Progenitor cell of endocrine pancreas (in vitro differentiated cells): ENCODE measurements around the gene TIGD4. TPM values are rescaled to one million over a fixed set of nuclear protein-coding genes. Genes with fewer than 3 reads are reported as not detected.

Experiments
- DNase-seq: peaks from one replicate; pipeline ENCODE4 v3.0.0; 2021; ENCODE audit warnings: low spot score; ENCODE audit not compliant: unreplicated experiment
- H3K27ac Mint-ChIP-seq: 2 replicates; pipeline ENCODE4 v1.8.0; 2021; ENCODE audit warnings: mild to moderate bottlenecking, moderate library complexity, mixed read lengths
- H3K27me3 Mint-ChIP-seq: 2 replicates; pipeline ENCODE4 v1.8.0; 2021; ENCODE audit warnings: mixed read lengths
- H3K36me3 Mint-ChIP-seq: 2 replicates; pipeline ENCODE4 v1.8.0; 2022; ENCODE audit warnings: mixed read lengths; ENCODE audit not compliant: insufficient read depth
- H3K4me1 Mint-ChIP-seq: 2 replicates; pipeline ENCODE4 v1.8.0; 2021; ENCODE audit warnings: low read depth, mixed read lengths
- H3K4me3 Mint-ChIP-seq: 2 replicates; pipeline ENCODE4 v1.8.0; 2021; ENCODE audit warnings: low read depth, mild to moderate bottlenecking, moderate library complexity, mixed read lengths
- H3K9me3 Mint-ChIP-seq: 2 replicates; pipeline ENCODE4 v1.8.0; 2021; ENCODE audit warnings: low read depth, mixed read lengths
- CTCF ChIP-seq: fragments of 200-600 bp; sonication (generic); IDR thresholded peaks from one replicate; pipeline ENCODE4 v1.5.0; 2021; ENCODE audit warnings: antibody characterized with exemption, mild to moderate bottlenecking; ENCODE audit not compliant: unreplicated experiment
- total RNA-seq: library from RNA; stranded (reverse); gene quantifications from 2 replicates; pipeline ENCODE4 v1.2.1, GENCODE V29; 2021

TIGD4 gene
- total RNA-seq, 1 donor from 2014 or later = 2.5 TPM

DNA sequence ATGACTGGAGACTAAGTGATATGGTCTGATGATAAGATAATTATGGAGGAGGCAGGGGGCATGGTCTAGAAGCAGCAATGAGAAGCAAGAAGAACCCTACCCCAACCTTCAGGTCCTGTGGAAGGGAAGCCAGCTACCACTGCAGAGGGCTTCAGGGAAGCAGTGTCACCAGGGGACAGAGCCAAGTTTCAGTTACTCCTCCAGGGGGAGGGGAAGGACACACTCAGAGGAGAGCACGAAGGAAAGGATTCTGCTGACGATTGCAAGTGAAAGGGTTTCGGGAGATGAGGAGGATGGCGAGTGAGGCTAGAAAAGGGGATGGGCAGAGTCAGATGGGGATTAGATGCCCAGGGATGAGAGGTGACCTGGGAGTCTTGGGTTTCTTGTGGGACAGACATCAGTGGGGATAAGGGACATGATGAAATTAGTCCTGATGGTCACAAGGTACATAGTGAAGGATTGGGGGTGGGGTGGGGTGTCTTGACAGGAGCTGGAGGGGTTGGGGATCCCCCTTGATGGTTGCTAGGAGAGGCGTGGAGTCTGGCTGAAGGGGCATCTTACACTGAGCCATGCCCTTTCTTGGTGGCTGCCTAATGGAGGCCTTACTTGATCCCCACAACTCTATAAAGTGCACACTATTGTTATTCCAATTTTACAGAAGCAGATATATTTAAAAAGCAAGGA lies 45.4 kb downstream of the TIGD4 start:
- H3K36me3 Mint-ChIP-seq = no peaks in the 10 kb centered on the region
- H3K4me3 Mint-ChIP-seq = no peak overlapping the region
- H3K4me1 Mint-ChIP-seq = no peaks in the 10 kb centered on the region
- no peaks in the 10 kb centered on the region for H3K9me3 Mint-ChIP-seq
- TF ChIP-seq CTCF = no peak
- peaks cover 15% of the 10 kb centered on the region for H3K27me3 Mint-ChIP-seq
- no peak for DNase-seq
- peak overlapping the region; percentile 18 for H3K27ac Mint-ChIP-seq

DNA sequence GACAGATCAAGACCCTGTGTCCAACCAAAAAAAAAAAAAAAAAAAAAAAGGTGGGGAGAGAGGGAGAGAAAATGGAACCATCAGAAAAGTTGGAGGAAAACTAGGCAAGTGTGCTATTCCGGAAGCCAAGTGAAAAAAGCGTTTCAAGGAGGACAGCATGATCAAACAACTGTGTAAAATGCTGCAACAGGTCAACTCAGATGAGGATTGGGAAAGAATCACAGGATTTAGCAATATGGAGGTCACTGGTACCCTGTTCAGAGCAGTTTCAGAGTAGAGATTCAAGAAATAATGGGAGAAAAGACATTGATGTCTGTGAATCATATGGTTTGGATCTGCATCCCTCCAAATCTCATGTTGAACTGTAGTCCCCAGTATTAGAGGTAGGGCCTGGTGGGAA lies 47.5 kb downstream of the TIGD4 start:
- DNase-seq = no peak
- H3K4me3 Mint-ChIP-seq = no peak overlapping the region
- no peaks in the 10 kb centered on the region for H3K36me3 Mint-ChIP-seq
- H3K4me1 Mint-ChIP-seq = no peaks in the 10 kb centered on the region
- no peak overlapping the region for H3K27ac Mint-ChIP-seq
- peaks cover 12% of the 10 kb centered on the region for H3K27me3 Mint-ChIP-seq
- no peaks in the 10 kb centered on the region for H3K9me3 Mint-ChIP-seq
- TF ChIP-seq CTCF = no peak

- Mint-ChIP-seq H3K36me3 (no peaks in the 10 kb centered on the region), H3K27ac (no peak overlapping the region), H3K4me3 (no peak overlapping the region), H3K4me1 (no peaks in the 10 kb centered on the region), H3K9me3 (no peaks in the 10 kb centered on the region), H3K27me3 (peaks cover 3% of the 10 kb centered on the region)
- TF ChIP-seq CTCF = no peak
- DNase-seq = no peak
Observed at GRCh38 chr4:152729466-152729865, 50.1 kb downstream of the TIGD4 start.

GRCh38 chr4:152728343-152728742 lies 51.2 kb downstream of the TIGD4 start:
- H3K9me3 Mint-ChIP-seq = no peaks in the 10 kb centered on the region
- no peak overlapping the region for H3K4me3 Mint-ChIP-seq
- H3K27me3 Mint-ChIP-seq = peaks cover 3% of the 10 kb centered on the region
- no peaks in the 10 kb centered on the region for H3K36me3 Mint-ChIP-seq
- no peaks in the 10 kb centered on the region for H3K4me1 Mint-ChIP-seq
- H3K27ac Mint-ChIP-seq = no peak overlapping the region
- no peak for TF ChIP-seq CTCF
- DNase-seq = no peak

- TF ChIP-seq CTCF = no peak
- no peak for DNase-seq
- no peaks in the 10 kb centered on the region for H3K36me3 Mint-ChIP-seq
Observed at GRCh38 chr4:152727784-152728183, 51.7 kb downstream of the TIGD4 start.

More at GRCh38 chr4:152727784-152728183, 51.7 kb downstream of the TIGD4 start:
- H3K4me1 Mint-ChIP-seq = no peaks in the 10 kb centered on the region
- H3K27ac Mint-ChIP-seq = no peak overlapping the region
- peaks cover 3% of the 10 kb centered on the region for H3K27me3 Mint-ChIP-seq
- no peaks in the 10 kb centered on the region for H3K9me3 Mint-ChIP-seq
- H3K4me3 Mint-ChIP-seq = no peak overlapping the region
